NCI-H446 (cell line): ENCODE measurements around the gene TIFAB.
A peak's percentile ranks its signal among the peaks of the same experiment; 100 is the strongest.

ENCODE experiments used
- DNase-seq, 2 experiments: peaks; one replicate each; lab custom pipeline; 2025; lab: John Stamatoyannopoulos, UW

Gene TIFAB

DNA sequence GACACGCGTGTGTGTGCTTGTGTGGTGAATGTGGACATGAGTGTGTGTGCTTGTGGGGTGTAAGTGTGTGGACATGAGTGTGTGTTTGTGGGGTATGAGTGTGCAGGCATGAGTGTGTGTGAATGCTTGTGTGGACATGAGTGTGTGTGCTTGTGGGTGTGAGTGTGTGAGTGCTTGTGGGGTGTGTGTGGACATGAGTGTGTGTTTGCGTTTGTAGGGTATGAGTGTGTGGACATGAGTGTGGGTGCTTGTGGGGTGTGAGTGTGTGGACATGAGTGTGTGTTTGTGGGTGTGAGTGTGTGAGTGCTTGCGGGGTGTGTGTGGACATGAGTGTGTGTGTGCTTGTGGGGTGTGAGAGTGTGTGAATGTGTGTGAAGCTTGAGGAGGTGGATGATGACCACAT lies 29.8 kb upstream of the TIFAB start:
- no peak for DNase-seq

DNA sequence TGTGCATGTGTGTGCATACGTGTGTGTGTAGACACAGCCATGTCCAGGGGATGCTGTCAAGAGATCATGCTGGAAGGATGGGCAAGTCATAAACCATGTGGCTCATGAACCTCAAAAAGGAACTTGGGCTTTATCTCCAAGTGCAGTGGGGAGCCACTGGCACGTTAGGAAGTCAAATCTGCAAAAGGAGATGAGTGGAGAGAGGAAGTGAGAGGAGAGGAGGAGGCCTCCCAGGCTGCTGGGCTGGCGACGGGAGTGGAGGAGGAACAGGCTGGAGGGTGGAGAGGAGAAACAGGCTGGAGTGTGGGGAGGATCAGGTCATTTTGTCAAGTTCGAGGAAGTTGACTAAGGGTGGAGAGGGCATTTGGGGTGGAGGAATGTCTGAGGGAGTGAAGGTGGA lies 29.2 kb upstream of the TIFAB start:
- no peak for DNase-seq

DNA sequence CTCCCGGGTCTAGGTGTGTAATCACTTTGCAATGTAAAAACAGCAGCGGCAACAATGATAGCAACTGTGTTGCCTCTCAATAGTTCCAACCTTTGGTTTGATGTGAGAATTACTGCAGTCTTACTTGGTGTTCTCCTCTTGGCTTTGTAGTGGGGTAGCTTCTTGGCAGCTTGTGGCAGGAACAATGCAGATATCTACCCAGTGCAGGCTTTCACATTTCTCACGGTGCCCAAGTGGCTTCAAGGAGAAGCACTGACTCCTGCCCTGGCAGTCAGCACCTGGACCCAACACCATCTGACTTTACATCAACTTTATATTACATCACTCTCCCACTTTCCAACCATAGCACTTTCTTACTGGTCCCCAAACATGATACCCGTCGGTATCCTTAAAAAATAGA lies 28.4 kb upstream of the TIFAB start:
- no peak for DNase-seq

DNA sequence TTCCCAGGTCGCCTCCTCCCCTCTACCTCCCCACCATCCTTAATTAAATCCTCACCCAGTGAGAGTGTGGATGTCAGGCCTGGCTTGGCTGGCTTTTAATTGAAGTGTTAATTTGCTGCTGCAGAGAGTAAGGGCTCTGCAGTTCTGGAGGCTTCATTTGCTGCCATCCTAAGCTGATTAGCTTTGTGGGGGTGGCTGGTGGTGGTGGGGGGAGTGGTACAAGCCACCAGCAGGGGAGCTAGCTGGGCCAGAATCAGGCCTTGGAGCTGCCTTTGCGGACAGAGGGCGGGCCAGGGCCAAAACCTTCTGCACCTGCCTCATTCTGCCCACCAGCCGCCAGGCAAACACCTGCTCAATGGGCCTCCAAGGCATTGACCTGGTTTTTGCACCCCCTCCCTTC lies 26.8 kb upstream of the TIFAB start:
- no peak for DNase-seq

DNA sequence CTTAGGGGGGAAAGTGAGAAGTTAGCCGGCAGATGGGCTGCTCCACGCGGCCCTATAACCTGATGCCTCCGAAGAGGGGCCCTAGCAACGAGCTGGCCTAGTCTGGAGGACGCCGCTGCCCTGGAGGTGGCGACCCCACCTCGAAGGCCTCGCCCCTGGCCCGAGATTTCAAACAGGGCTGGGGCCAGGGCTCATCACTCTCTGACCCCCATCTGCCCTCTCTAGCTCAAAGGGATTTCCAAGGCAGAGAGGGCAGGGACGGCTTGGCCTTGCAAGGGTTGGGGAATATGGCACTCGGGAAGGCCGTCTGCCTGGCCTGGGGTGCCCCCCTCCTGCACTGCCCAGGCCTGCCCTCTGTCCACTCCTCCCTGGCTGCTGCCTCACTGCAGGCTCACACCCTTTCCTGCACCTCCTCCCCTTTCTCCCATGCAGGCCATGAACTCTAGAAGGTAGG lies 25.5 kb upstream of the TIFAB start:
- DNase-seq = no peak

DNA sequence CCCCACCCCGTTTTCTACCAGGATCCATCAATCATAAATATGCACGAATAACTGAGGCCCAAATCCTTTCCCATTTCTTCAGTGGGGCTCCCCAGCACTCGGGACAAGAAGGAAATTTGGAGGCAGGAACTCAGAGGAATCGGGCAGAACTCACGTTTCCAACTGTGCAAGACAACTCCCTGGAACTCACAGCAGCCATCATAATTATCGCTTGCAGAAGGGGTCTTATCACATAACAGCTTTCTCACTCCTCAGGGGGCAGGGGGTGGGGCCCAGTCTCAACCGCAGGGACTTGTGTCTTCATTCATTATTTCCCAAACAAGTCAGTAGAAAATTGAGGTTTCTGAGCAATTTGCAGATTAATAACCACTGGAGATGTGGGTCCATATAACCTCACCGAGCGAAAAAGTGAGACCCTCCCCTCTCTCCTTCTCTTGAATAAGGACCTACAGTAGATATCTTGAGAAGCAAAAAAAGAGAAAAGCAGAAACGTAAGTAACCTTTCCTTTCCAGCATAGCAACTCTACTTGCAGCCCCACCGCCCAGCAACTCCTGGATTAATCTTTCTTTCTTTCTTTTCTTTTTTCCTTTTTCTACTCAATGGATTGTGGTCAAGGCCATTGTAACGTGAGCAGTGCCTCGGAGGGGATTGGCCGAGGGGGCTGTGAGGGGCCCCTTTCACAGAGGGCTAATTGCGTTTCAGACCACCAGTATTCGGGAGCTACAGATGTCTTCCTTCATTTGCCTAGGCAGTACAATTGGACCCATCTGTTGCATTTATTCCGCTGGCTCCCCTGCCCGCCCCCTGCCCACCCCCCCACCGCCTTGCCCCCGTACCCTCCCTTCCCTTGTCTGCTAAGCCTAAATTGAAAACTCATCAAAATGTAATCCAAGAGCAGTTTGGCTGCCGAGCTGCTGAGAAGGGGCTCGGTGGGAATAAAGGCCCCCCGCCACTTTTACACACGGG lies 24.7 kb upstream of the TIFAB start:
- no peak for DNase-seq

DNA sequence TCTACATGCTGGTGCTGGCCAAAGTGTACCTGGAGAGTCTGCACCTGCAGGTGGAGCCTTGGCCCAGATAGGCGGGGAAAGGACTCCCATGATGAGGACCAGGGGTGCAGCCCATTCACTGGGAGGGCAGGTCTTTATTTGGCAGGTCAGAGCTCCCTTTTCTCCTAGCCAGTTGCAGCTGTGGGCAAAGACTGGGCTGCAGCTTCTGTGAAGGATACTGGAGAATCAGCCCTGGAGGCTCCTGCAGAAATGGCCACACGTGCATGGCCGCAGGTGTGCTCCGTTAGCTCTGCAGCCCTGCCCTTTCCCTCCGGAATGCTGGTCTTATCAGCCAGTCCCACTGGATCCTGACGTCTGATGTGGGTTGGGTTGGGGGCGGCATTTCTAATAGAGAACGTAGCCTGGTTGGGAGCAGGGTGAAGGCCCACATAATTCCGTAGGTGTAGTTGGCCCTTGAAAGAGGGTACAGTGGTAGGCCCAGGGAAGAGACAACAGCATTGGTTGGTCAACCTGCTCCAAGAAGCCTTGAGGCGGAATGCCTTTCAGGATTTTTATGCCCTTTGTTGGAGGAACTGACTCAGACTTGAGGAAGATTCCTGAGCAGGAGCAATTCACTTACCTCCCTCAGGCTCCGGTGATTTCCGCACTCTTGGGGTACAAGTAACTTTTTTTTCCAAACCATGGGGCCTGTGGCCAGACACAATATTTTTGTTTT lies 22.0 kb upstream of the TIFAB start:
- no peak for DNase-seq

DNA sequence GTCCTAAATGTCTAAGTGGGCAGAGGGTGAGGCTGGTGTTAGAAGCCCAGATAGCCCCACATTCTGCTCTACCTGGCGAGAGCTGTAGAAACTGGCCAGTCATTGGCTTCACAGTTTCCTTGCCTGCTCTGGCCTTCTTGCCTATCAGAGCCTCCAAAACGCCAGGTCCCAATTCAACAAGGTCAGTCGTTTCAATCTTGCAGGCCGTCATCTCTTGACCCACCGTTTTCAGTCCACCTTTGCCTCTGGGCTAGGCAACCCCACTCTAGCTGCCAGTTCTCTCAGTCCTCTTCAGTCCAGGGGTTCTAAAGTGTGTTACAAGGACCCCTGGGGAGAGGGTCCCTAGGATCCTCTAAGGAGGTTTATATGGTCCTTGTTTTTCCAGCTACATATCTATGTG lies 20.0 kb upstream of the TIFAB start:
- no peak for DNase-seq

DNA sequence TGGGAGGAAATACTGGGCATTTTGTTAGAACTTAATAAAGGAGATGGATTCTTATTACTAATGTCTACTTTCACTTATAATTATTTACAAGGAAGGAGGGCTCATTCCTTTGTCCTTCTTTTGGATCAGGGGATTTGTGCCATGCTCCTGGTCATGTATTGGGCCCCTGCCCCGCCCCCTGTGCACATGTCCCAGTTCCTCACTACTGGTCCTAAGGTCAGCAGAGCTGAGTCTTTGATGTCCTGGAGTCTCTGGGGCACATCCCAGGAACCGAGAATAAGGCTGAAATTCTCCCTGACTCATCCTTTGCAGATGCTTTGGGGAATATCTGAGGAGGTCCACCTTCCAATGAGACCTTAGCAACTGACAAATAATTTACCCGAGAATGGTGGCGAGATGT lies 19.6 kb upstream of the TIFAB start:
- DNase-seq = no peak

DNA sequence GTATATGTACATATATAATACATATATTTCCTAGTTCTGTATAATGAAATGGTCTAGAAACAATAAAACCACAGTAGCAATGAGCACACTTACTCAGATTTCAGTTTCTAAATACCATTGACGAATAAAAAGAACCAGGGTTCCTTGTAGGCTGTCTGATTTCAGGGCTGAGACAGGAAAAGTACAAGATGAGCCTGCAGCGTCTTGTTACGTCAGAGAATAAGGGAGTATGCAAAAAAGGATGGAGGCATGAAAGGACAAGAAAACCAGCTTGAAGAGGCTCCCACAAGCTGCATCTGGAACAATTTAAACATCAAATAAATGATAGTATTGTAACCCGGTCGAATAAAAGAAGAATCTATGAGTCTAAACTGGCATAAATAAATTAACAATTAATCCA lies 17.8 kb upstream of the TIFAB start:
- DNase-seq = no peak

DNA sequence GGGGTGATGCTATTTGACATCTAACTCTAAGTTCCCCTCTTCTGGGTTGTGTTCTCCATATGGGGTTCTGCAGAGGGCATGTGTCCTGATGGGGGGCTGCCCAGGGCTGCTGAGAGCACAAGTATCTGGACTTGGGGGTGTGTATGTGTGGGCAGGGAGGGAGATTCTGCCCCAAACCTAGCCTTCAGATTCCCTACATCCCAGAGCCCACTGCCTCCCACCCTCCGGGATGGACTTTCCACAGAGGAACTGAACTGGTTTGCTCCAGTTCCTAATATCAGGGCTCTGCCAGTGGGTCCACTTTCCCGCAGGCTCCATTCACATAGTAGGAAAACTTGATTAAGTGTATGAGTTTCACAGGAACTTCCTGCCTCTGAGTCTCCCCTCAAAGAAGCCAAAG lies 16.4 kb upstream of the TIFAB start:
- DNase-seq = no peak

DNA sequence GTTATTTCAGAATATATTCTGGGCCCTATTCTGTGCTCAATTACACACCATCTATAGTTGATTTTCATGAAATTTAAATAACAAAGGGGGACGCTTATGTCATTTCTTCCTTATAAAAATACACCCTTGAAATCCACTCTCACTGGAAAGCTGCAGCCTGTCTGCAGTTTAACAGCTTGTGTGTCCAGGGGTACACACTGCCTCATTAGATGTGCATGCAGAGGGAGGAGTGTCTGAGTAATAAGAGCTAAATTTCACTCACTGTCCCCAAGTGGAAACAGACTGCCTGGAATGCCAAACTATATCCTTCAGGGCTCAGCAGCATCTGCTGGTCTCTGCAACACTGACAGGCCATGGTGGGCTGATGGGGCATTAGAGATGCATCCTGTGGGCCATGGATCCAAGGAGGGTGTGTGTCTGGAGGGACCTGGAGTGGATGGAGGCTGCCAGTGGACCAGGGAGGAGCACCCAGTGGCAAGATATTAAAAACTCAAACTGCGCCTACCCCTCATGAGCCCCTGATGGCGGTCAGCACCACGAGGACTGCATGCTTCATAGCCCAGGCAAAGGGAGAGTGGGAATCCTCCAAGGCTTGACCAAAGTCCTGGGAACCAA lies 15.8 kb upstream of the TIFAB start:
- no peak for DNase-seq

DNA sequence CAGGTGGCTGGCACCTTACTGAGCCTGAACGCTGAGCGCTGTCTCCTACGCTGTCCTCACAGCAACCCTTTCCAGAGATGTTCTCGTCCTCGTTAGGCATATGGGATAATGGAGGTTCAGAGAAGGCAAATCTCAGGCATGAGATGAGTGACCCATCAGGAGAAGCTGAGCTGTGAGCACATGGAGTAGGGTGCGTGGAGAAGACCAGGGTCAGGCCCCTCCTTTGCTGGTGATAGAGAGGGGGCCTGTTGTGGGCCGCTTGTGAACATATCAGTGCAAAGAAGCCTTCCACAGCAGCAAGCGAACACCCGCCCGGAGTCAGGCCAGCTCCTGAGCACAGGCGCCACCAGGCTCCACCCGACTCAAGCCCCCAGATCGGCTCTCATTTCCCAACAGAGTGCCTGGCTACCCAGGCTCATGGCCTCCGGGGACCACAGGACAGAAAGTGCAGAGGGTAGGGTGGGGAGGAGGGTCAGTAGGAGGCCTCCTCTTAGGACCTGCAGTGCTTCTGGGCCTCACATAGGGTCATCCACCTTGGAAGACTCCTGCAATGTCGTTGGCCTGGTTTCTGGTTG lies 15.0 kb upstream of the TIFAB start:
- no peak for DNase-seq

DNA sequence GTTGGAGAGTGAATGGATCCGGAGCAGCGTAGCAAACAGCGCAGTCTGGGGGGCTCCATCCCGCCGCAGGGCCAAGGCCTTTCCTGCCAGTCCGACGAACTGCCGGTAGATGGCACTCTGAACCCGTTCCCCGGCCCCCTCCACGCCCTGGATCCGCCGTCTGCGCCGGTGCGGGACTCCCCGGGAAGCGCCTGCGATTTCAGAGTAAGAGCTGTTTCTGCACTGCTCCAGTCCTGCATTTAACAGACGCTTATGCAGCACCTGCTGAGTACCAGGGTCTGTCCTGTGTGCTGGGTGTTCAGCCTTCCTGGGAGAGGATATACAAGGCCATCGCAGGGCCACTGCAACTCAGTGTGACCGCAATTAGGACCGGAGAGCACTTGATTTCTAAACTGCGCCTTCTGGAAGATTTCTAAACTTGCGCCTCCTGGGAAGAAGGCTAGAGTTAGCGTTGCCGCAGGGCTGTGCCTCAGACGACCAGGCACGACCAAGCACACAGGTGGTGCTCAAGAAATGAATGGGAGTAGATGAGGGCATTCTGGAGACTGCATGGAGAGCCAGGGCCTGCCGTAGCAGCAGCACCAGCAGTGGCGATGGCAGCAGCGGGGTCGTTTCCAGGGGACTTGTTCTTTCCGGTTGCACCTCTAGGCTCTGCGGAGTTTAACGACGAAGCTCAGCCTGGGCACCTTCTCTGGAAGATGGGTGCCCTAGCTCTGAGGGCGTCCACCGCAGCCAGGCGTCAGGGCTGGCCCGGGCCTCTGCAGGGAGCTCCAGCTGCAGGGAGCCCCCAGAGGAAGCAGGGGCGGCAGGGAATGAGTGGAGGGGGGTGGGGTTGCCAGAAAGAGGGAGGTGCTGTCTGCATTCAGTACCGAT lies 14.3 kb upstream of the TIFAB start:
- DNase-seq = peak in 1 of 2 experiments; percentile 80

DNA sequence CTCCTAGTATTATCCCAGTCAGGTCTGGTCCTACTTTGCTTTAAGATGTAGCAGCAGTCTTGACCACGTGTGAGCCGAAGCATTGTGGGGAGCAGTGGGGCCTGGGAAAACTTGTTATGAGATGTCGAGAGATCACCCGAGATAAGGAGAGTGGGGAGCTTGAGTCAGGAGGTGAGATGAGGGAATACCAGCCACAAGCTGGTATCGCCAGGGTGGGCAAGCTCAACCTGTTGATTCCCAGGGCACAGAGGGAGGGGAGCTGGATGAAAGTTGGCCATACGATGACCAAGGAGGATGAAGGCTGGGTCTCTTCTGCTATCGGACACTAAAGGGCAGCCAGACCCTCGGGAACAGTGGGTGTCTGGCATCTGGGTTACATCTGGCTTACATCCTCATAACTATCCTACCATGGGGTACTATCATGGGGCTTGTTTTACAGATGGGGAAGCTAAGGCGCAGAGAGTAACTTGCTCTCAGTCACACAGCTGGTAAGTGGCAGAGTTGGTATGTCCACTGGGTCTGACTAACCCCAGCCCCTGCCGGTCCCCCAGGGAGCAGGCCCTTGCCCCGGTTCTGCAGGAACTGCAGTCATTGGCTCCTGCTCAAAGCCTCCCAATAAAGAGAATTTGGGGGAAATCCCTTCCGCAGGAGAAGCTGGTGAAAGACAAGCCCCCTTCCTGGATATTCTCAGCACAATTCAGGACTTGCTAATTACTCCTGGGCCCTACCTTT lies 13.4 kb upstream of the TIFAB start:
- no peak for DNase-seq

DNA sequence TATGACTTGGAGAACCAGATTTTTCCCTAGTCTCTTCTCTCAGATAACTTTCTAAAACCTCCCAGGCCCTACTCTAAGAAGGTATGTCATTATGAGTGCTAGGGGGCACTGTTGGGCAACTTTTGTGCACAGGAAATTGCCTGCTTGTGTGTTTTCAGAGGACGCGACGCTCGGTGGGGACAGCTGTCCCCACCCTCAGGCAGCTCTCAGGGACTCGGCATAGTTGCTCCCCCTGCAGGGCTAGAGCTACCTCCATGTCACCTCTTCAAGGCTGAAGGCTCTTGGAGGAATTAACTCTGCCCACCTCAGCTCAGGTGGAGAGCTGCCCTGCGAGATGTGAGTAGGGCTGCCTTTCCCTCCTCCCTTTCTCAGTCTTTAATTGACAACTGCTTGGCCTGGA lies 10.2 kb upstream of the TIFAB start:
- DNase-seq = peak in 1 of 2 experiments; percentile 58

DNA sequence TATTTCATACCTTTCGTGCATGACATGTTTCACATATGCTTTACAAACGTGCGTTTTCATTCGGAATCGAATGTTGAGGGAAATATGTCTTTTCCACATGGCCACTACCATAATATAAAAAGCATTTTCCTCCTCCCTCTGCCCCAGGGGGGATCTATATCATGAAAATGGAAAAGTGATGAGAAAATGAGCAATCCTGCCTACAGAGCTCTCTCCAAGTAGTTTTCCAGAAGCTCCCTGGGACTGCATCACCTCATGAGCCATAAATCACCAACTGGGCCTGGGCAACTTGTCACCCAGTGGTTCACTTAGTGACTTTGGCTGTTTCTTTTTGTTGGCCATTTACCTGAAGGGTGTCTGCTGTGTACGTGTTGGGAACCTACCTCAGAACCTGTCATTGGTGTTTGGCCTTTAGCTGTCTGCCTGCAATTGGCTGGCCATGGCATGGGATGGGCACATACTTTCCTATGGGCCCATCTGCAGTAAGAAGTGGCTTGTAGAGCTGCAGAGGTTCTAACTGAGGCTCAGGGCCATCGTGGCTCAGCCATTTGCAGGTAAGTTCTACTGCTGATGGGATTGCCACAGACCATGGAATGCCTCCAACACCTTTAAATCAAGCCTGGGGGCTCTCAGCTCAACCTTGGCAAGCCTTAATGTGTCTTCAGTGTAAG lies 9.5 kb upstream of the TIFAB start:
- no peak for DNase-seq

DNA sequence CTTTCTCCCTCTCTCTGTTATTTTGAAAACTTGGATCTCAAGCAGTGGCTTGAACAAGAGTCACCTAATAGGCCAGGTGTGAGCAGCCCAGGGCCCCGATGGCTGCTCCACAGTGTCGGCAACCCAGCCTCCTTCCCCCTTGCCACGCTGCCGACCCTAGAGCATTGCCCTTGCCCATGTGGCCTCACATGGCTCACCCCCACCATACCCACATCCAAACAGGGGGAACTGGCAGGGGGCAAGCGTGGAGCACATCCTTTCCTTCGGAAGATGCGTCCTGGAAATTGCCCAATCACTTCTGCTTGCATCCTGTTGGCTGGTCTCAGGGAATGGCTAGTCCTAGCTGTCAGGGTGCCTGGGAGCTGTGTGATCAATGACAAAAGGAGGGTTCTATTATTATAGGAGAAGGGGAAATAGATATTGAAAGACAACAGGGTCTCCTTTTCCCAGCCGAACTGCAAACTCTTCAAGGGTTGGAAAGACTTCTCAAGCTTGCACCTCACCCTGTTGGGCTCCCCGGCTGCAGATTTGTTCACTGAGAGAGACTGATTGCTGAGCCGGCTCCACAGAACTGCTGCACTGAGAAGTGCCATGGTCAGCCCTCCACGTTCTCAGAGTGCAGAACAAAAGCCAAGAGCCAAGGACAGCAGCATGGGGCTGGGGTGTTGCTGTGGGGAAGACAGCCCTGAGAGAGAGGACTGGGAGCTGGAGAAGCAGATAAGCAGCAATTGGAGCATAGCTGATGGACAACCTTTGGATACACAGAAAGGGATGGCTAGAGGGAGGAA lies 8.3 kb upstream of the TIFAB start:
- DNase-seq = no peak

DNA sequence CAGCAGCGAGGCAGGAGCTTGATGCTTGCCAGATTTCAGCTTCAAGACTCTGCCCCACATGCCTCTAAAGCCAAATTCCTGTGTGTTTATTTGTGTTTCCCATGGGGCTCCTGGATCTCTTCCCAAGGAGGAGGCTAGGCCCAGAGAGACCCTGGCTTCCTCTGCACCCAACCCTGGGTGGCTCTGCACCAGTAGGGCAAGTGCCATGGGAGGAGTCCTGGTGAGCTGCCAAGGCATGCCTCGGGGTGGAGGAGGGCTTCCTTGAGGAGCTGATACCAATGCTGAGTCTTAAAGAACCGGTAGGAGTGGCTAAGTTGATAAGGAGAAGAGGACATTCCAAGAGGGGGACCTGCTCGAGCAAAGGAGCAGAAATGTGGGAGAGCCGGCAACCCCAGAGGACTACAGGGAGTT lies 6.8 kb upstream of the TIFAB start:
- DNase-seq = peak in 1 of 2 experiments; percentile 35
